NT2/D1 (cell line): ENCODE results near the gene ACACB.

Experiments used
- SUZ12 ChIP-seq: IDR thresholded peaks from 2 replicates; pipeline ENCODE4 v1.6.1; 2011; ENCODE audit not compliant: insufficient read length, insufficient read depth; ENCODE audit errors: extremely low read depth
- YY1 ChIP-seq: IDR thresholded peaks from 2 replicates; pipeline ENCODE4 v1.6.1; 2011; ENCODE audit not compliant: insufficient read length, insufficient read depth

DNA sequence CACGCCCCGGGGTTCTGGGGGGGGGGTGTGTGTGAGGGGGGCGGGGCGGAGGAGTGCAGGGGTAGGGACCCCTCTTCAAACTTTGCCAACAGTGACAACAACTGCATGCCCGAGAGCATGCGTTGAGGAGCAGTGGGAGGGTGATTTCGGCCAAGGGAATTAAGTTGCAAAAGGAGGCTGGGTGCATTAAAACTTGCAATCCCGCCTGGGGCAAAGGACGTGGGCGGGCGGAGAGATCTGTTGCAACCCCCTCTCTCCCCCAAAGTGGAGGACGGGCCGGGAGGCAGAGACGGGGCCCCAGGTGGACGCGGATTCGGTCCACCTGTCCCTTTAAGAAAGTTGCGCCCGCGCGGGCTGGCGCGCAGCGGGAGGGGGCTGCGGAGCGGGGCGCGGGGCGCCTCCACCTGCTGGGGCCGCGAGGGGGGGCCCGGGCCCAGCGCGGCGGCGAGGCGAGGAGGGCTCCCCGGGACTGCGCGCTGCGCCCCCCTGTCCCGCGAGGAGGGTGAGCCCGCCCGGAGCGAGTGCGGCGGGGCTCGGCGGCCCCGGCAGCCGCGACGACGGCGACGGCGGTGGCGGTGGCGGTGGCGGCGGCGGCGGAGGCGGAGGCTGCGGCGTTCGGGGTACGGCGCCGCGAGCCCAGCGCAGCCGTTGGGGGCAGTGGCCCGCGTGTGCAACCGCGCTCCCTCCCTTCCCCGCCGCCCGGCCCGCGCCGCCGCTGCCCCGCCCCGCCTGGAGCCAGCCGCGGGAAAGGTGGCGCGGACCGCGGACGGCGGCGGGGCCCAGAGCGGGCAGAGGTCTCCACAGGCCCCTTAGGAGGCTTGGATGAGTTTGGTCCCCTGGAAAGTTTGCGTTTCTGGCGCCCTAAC, 193.2 kb downstream of the ACACB start:
- TF ChIP-seq YY1: no peak
- peak; percentile 67 for TF ChIP-seq SUZ12
